Adipocyte (in vitro differentiated cells): ENCODE results near the gene SLC25A29.
"Not testable (repeated sequence)": the region's sequence is repeated elsewhere in the genome, so short reads cannot be mapped to it uniquely, and the experiment has no call there.

Experiments
- DNase-seq: peaks from one replicate; pipeline ENCODE4 v3.0.0-alpha.2; 2015; ENCODE audit warnings: low read depth
- H3K27me3 ChIP-seq: replicated peaks from 2 replicates; pipeline ENCODE4 v1.7.0; 2013; ENCODE audit warnings: mild to moderate bottlenecking, low read length, moderate library complexity; ENCODE audit not compliant: control insufficient read depth, insufficient read depth
- H3K36me3 ChIP-seq: 2 replicates; pipeline ENCODE4 v1.7.0; 2013; ENCODE audit warnings: low read length, mild to moderate bottlenecking, moderate library complexity; ENCODE audit not compliant: control insufficient read depth, insufficient read depth, severe bottlenecking
- H3K4me1 ChIP-seq: 2 replicates; pipeline ENCODE4 v1.7.0; 2013; ENCODE audit warnings: mild to moderate bottlenecking, low read length, moderate library complexity; ENCODE audit not compliant: control insufficient read depth, insufficient read depth
- H3K4me3 ChIP-seq: 2 replicates; pipeline ENCODE4 v1.7.0; 2013; ENCODE audit warnings: mild to moderate bottlenecking, low read length, moderate library complexity
- H3K9ac ChIP-seq: 2 replicates; pipeline ENCODE4 v1.7.0; 2013; ENCODE audit warnings: mild to moderate bottlenecking, low read length, moderate library complexity
- H3K9me3 ChIP-seq: 2 replicates; pipeline ENCODE4 v1.7.0; 2013; ENCODE audit warnings: mild to moderate bottlenecking, low read length, moderate library complexity; ENCODE audit not compliant: control insufficient read depth

The SLC25A29 gene

GRCh38 chr14:100306101-100306997 is at the start of gene SLC25A29:
Gene SLC25A29 (minus strand): TSS chr14:100306444. CDS start chr14:100306232, 212 bp downstream.
- Histone ChIP-seq H3K9me3 (no peaks in the 10 kb centered on the region), H3K27me3 (peaks cover 2% of the 10 kb centered on the region), H3K4me3 (peak within 1 kb of the TSS; percentile 91), H3K4me1 (peaks cover 8% of the 10 kb centered on the region), H3K9ac (peak within 1 kb of the TSS; percentile 93), H3K36me3 (no peaks in the 10 kb centered on the region)
- peak; percentile 97 for DNase-seq

GRCh38 chr14:100350986-100351385 is 44.7 kb upstream of the SLC25A29 start:
- no peak for DNase-seq
- Histone ChIP-seq H3K27me3 (no peaks in the 10 kb centered on the region), H3K9me3 (no peaks in the 10 kb centered on the region), H3K4me1 (no peaks in the 10 kb centered on the region), H3K9ac (no peak overlapping the region), H3K36me3 (peaks cover 90% of the 10 kb centered on the region), H3K4me3 (no peak overlapping the region)

GRCh38 chr14:100350276-100350926 is 44.2 kb upstream of the SLC25A29 start:
- DNase-seq, result no peak
- Histone ChIP-seq H3K4me1 (no peaks in the 10 kb centered on the region), H3K27me3 (no peaks in the 10 kb centered on the region), H3K9me3 (no peaks in the 10 kb centered on the region), H3K36me3 (peaks cover 89% of the 10 kb centered on the region), H3K4me3 (no peak overlapping the region), H3K9ac (no peak overlapping the region)

- Histone ChIP-seq H3K27me3 (no peaks in the 10 kb centered on the region), H3K36me3 (peaks cover 78% of the 10 kb centered on the region), H3K9ac (no peak overlapping the region), H3K9me3 (no peaks in the 10 kb centered on the region), H3K4me1 (no peaks in the 10 kb centered on the region), H3K4me3 (no peak overlapping the region)
- no peak for DNase-seq
Measured at GRCh38 chr14:100348784-100349685, 42.8 kb upstream of the SLC25A29 start.

GRCh38 chr14:100348253-100348729 is 42.0 kb upstream of the SLC25A29 start:
- Histone ChIP-seq H3K4me1 (no peaks in the 10 kb centered on the region), H3K9me3 (no peaks in the 10 kb centered on the region), H3K9ac (no peak overlapping the region), H3K4me3 (no peak overlapping the region), H3K36me3 (peaks cover 72% of the 10 kb centered on the region), H3K27me3 (no peaks in the 10 kb centered on the region)
- no peak for DNase-seq

GRCh38 chr14:100346306-100347091 is 40.3 kb upstream of the SLC25A29 start:
- Histone ChIP-seq H3K9me3 (no peaks in the 10 kb centered on the region), H3K36me3 (peaks cover 75% of the 10 kb centered on the region), H3K4me1 (peaks cover 7% of the 10 kb centered on the region), H3K4me3 (no peak overlapping the region), H3K9ac (no peak overlapping the region), H3K27me3 (no peaks in the 10 kb centered on the region)
- DNase-seq, result no peak

- no peak for DNase-seq
- Histone ChIP-seq H3K36me3 (peaks cover 68% of the 10 kb centered on the region), H3K27me3 (no peaks in the 10 kb centered on the region), H3K9me3 (no peaks in the 10 kb centered on the region), H3K4me3 (no peak overlapping the region), H3K4me1 (peaks cover 13% of the 10 kb centered on the region), H3K9ac (no peak overlapping the region)
Measured at GRCh38 chr14:100345711-100346110, 39.5 kb upstream of the SLC25A29 start.

- Histone ChIP-seq H3K4me1 (peaks cover 13% of the 10 kb centered on the region), H3K36me3 (peaks cover 68% of the 10 kb centered on the region)
- H3K9ac ChIP-seq, H3K9me3 ChIP-seq, DNase-seq, H3K27me3 ChIP-seq, H3K4me3 ChIP-seq: not testable (repeated sequence)
Measured at GRCh38 chr14:100344657-100345056, 38.4 kb upstream of the SLC25A29 start.

GRCh38 chr14:100342826-100343225 is 36.6 kb upstream of the SLC25A29 start:
- H3K36me3 ChIP-seq, result peaks cover 59% of the 10 kb centered on the region
- H3K27me3 ChIP-seq, H3K9me3 ChIP-seq, H3K9ac ChIP-seq, H3K4me3 ChIP-seq, DNase-seq: not testable (repeated sequence)
- H3K4me1 ChIP-seq, result peaks cover 13% of the 10 kb centered on the region

GRCh38 chr14:100342195-100342594 is 36.0 kb upstream of the SLC25A29 start:
- no peak for DNase-seq
- peaks cover 60% of the 10 kb centered on the region for H3K36me3 ChIP-seq

More at GRCh38 chr14:100342195-100342594, 36.0 kb upstream of the SLC25A29 start:
- H3K9me3 ChIP-seq, result no peaks in the 10 kb centered on the region
- peak overlapping the region; percentile 44 for H3K9ac ChIP-seq
- H3K27me3 ChIP-seq, result no peaks in the 10 kb centered on the region
- peaks cover 13% of the 10 kb centered on the region for H3K4me1 ChIP-seq
- H3K4me3 ChIP-seq, result no peak overlapping the region
